GM18502 (cell line): ENCODE results near the gene NCOA5.
"Not testable (repeated sequence)": the region's sequence is repeated elsewhere in the genome, so short reads cannot be mapped to it uniquely, and the experiment has no call there.

ENCODE experiments used
- ATAC-seq: cut with Tn5 transposase; IDR thresholded peaks from one replicate; pipeline ENCODE4 v1.9.1; 2021; ENCODE audit warnings: mild to moderate bottlenecking; ENCODE audit not compliant: unreplicated experiment, poor library complexity

NCOA5 gene

DNA sequence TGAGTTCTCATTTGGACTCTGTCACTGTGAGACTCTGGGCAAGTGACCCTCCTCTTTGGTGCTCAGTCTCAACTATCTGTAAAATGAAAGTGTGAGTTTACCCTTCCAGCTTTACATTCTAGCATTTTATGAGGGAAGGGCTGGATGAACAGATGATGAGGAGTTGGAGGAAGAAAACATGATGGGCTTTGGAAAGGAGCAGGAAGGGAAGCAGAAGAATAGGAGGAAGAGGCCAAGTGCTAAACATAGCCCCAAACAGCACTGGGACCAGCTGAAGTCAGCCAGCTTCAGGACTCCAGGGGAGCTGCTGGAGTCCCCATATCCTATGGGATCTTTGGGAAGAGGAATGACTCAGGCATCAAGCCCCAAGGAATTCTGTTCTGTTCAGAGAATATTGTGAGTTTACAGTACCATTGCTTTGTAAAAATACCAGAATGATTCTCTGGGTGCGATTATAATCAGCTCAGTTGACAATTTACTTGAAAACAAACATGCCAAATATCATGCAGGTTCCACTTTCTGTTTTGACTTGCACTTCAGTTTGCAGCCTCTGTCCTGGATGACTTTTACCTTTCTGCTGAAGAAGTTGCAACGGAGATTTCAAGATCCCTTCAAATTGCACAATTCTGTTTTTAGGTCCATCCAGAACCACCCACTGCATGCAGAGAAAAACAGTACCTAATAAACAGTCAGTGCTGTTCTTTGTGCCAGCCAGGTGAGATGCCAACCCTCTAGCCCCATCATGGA, 31.6 kb upstream of the NCOA5 start:
- no peak for ATAC-seq

DNA sequence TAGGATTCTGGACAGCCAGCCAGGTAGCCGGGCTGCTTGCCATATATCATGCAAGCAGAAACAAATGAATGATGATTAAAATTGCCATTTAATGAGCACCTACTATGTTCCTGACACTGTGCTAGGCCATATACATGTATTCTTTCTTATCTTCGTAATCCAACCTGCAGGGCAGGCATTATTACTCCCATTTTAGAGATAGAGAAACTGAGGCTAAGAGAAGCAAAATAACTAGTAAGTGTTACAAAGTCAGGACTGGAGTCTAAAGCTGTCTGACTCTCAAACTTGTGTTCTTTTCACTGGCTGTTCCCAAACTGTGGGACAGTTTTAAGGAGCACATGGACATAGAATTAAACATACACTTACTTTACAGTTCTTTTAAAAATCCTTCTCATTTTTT, 30.4 kb upstream of the NCOA5 start:
- ATAC-seq, result no peak

DNA sequence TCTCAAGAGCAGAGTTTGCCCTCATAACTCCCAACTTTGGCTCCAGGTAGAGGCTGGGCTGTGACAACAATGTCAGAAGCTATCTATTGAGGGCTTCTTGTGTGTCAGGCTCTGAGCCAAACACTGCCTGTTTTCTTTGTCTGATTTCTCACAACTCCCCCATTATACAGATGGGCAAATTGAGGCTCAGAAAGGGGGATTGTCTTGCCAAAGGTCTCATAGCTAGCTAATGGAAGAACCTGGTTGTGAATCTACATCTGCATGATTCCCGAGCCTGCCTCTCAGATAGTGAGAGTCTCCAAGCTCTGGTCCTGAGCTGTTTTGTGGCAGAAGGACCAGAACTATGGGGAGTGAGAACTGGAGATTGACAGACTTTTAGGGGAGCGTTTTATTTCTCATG, 29.8 kb upstream of the NCOA5 start:
- ATAC-seq, result no peak

DNA sequence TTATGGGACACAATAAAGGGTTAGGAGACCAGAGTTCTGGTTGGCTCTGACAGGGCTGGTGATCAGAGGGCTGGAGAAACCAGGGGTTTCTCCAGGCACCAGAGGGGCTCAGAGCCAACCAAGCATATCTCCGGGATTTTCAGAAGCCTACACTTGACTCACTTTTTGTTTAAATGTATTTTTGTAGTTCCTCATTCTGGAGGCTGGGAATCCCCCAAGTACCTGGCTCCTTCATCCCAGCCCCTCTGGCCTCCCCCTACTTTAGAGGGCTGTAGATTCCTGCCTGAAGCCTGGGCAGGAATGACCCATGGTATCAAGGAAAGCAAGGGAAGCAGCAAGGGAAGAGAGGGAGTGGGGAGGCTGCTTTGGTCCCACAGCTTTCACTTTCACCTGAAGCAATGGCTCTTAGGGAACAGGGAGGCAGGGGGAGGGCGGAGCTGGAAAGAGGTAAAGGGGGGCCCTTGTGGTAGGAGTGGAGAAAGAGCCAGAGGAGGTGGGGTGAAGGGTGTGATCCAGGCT, 29.3 kb upstream of the NCOA5 start:
- ATAC-seq, result peak; percentile 38

DNA sequence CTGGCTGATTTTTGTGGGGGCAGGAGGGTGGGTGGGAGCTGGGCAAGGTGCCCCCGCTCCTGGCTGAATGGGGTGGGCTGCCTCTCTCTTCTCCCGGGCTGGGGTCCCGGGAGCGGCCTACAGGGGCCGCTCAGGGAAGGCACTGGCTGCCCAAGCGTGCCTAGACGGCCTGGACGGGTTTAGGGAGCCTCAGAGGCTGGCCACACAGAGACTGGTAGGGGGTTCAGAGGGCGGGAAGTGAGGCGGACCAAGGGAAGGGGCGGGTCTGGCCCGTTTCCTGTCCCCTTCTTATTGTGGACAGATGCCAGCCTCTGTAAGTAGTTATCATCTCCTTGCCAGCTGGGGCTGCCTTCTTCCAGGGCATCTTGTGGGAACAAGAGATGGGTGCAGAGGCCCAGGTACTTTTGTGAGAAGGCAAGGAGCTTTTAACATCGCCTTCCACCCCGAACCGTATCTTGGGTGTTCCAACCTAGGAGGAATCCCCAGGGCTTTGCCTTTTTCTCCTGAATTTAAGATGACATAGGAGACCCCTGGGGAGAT, 28.8 kb upstream of the NCOA5 start:
- peak; percentile 46 for ATAC-seq

DNA sequence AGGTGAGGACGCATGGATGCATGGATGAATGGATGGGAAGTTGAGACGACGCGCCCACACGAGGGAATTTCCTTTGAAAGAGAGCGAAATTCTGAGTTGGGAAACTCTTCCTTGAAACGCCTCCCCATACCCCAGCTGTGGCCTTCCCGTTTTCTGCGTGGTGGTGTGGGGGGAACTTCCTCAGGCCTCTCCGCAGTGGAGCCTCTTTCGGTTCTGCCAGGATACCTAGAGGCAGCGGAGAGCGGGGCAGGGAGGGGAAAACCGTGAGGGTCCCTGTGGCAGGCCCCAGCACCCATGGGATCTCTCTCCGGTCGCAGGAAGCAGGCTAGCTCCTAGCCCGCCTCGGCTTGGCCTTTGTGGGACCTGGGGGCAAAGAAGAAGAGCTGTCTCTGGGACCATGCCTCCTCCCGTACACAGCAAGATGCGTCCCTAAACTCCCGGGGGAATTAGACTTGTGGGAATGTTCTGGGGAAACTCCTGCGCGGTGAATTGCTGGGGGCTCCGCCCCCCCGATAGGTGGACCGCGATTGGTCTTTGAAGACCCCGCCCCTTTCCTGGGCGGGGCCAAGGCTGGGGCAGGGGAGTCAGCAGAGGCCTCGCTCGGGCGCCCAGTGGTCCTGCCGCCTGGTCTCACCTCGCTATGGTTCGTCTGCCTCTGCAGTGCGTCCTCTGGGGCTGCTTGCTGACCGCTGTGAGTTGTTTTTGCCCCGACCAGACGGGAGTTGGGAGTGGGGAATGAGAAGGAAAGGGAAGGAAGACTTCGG, 28.1 kb upstream of the NCOA5 start, which contains the start of gene CD40:
Gene CD40, plus strand, starts transcription at position 611 of the 764 bp plus-strand sequence. Its CDS starts 30 bp downstream, at position 641.
- ATAC-seq, result peak; percentile 74

DNA sequence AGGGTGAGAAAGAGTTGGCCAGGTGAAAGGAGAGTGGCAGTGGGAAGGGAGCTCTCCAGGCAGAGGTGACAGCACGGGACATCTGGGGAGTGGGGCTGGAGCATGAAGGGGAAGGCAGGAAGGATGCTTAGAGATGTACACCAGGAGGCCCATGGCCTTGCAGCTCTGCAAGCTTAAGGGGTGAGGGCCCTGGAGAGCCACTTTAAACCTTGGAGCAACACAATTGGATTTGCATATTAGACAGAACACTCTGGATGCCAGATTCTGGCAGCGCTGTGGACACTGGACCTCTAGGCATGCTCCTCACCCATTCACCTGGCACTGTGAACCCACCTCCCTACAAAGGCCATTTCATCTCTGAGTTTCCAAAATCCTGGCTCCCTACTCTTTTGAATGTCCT, 24.7 kb upstream of the NCOA5 start:
- no peak for ATAC-seq

DNA sequence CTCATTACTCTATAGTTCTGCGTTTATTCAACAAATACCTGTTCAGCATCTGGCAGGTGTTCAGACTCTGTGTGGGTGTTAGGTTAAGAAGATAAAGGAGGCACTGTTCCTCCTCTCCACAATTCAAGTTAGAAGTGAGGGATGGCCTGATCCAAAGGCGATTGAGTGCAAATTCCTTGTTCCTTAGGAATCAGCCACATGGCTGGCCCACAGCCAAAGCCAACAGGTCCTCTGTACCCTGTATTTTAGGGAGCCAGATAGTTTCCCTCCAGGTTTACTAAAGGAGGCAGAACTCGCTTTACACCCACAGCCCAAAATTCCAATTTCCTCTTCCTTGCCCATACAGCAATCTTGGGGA, 23.3 kb upstream of the NCOA5 start:
- no peak for ATAC-seq

DNA sequence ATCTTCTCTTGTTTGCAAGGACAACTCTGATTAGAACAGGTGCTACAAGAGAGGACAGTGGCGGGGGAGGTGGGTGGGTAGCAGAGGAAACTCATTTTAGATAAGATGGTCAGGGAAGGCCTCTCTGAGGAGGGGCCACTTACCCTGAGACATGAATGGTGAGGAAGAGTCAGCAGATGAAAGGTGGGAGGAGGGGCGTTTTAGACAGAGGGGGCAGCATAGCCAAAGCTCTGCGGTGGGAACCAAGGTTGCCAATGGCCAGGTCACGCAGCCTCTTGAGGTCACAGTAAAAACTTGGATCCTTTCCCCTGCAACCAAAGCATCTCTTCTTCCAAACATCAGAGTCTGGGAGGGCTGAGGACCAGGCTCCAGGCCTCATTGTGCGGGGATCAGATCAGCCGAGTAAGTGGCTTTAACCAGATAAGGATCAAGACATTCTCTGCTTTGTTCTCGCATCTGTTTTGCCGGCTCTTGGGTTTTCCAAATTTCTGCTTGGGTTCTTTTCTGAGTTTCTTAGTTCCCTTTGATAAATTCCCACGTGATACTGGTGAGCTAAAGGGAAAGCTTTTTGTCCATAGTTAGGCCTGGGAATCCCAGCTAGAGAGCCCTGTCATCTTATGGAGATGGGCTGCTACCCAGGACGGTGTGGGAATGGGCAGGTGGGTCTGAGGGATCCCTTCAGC, 22.8 kb upstream of the NCOA5 start:
- no peak for ATAC-seq

DNA sequence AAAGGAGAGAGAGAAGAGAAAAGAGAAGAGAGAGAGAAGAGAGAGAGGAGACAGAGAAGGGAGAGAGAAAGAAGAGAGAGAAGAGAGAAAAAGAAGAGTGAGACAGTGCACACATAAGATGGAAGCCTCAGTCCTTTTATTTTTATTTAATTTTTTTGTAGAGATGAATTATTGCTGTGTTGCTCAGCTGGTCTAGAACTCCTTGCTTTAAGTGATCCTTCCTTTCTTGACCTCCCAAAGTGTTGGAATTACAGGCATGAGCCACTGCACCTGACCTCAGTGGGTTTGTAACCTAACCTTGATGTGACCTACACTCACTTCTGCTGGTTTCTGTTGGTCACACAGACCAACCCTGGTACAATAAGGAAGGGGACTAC, 22.1 kb upstream of the NCOA5 start:
- no peak for ATAC-seq

DNA sequence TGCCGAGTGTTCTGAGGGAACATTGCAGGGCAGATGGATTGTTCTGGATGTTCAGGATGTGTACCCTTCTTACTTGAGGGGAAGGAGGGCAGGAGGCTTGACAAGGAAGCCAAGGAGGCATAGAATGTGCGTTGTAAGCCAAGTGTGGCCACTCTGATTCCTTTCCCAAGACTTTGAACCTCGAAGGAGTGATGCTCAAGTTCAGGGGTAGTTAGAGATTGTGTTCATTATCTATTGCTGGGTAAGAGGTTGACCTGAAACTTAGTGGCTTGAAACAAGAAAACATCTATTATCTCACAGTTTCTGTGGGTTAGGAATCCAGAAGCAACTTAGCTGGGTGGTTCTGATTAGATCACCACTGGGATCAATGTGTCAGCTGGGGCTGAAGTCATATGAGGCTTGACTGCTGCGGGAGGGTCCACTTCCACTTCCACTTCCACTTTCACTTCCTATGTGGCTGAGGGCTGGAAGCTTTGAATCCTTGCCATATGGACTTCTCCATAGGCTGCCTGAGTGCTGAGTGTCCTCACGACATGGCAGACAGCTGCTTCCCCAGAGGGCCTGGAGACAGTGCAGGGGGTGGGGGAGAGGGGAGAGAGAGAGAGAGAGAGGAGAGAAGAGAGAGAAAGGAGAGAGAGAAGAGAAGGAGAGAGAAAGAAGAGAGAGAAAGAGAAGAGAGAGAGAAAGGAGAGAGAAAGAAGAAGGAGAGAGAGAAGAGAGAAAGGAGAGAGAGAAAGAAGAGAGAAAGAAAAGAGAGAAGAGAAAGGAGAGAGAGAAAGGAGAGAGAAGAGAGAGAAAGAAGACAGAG, 21.5 kb upstream of the NCOA5 start:
- ATAC-seq, result peak; percentile 60

DNA sequence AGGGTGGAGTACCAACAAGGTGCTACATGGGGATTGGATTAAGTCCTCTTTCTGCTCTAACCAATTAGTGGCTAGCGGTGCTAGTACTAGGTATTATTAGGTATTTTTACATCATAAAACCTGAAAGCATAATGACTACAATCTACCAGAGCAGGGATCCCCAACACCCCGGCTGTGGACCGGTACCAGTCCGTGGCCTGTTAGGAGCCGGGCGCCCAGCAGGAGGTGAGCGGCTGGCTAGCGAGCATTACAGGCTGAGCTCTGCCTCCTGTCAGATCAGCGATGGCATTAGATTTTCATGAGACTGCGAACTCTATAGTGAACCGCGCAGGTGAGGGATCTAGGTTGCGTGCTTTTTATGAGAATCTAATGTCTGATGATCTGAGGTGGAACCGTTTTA, 19.2 kb upstream of the NCOA5 start:
- no peak for ATAC-seq

DNA sequence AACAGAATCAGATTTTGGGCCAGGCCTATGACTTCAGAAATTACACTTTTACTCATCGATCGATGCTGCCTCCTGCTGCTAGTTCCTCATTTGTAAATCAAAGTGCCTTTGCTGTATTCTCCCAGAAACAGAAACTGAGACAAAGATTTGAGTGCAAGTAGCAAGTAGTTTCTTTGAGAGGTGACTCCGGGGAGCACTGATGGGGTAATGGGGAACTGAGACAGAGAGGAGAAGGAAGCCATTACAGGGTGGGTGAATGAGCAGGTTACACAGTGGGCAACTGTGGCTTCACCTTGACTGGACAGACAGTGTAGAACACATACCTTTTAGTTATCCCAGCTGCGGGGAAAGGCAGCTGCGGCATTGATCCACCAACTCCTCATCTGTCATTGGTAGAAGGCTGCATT, 18.7 kb upstream of the NCOA5 start:
- peak; percentile 86 for ATAC-seq

DNA sequence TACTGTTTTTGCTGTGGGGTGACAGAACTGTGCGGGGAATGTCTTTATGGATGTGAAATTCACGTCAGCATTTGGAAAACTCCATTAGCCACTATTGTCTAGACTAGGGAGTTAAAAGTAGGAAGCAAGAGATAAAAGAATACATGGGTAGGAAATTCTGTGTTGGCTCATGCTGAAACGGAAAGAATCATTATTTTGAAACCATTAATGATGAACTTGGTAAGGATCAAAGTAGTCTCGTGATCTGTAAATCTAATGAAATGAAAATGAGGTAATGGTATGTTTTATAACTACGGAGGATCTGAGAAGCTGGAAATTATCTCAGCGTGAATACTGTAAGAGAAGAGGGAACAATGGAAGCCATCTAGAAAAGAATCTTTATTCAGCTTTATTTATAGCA, 17.3 kb upstream of the NCOA5 start:
- ATAC-seq, result no peak

DNA sequence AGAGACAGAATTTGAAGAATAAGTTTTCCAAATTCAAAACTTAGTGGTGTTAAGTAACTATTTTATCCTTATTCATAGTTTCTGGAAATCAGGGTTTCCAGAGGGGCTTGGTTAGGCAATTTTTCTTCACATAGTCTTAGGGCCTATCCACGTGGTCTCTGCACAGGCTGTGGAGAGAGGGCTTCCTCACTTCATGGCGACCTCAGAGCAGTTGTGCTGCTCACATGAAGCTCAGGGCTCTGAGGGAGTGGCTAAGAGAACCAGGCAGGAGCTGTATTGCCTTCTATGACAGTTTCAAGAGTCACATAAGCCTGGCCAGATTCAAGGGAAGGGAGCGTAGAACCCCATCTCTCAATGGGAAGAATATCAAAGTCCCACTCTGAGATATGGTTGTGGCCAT, 14.5 kb upstream of the NCOA5 start:
- no peak for ATAC-seq

DNA sequence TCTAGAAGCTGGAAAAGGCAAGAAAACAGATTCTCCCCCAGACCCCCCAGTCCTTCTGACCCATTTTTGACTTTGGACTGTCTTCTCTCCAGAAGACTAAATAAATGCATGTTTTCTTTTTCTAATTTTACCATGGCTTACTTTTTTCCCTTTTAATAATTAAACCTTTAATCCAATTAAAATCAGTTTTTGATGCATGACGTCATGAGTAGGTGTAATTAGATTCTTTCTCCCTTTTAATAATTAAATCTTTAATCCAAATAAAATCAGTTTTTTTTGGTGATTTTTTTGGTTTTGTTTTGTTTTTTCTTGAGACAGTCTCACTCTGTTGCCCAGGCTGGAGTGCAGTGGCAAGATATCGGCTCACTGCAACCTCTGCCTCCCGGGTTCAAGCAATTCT, 13.2 kb upstream of the NCOA5 start:
- no peak for ATAC-seq

DNA sequence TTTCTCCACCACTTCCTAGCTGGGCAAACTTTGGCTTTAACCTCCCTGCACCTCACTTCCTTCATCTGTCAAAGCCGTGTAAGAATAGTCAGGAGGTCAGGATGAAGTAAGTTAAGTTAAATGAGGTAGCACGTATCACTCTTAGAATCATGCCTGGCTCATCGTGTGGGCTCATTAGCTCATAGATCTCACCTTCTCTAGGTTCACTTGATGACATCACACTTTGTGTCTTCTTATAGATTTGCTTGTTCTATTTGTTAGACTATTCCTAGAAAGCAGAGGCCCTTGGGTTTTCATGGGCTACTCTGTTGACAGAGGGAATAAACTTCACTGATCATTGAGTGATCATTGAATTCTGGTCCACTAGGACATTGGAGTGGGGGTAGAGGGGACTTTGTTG, 12.2 kb upstream of the NCOA5 start:
- ATAC-seq, result no peak

DNA sequence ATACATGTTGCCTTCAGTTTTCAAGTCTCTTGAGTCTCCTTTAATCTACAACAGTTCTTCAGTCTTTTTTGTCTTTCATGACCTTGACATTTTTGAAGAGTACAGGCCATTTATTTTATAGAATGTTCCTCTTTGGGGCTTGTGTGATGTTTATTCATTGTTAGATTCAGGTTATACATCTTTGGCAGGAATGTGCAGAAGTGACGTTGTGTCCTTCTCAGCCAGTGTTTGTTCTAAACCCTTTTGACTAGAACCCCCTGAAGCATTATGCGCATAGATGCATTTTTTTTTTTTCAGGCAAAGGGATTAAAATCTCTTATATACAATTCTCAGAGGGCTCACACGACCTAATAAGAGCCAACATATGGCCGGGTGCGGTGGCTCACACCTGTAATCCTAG, 11.2 kb upstream of the NCOA5 start:
- ATAC-seq, result no peak

DNA sequence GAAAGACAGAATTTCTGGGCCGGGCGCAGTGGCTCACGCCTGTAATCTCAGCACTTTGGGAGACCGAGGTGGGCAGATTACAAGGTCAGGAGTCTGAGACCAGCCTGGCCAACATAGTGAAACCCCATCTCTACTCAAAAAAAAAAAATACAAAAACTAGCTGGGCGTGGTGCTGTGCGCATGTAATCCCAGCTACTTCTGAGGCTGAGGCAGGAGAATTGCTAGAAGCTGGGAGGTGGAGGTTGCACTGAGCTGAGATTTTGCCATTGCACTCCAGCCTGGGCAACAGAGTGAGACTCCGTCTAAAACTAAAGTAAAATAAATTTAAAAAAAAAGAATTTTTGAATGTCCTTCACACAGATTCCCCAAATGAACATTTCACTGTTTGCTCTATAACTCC, 10.7 kb upstream of the NCOA5 start:
- ATAC-seq, result not testable (repeated sequence)
